Activated CD8-positive, alpha-beta memory T cell treated with anti-CD3 and anti-CD28 coated beads for 4 hours (primary cell): Measurements from ENCODE around the gene EEF1B2.
"Not testable (repeated sequence)": the region's sequence is repeated elsewhere in the genome, so short reads cannot be mapped to it uniquely, and the experiment has no call there.

Experiments
- DNase-seq, 2 donors: peaks; one replicate each; pipeline ENCODE4 v3.0.0-alpha.2; 2020; ENCODE audit warnings: low read depth in 2 of 2

The EEF1B2 gene

GRCh38 chr2:206159346-206160124 is at the start of gene EEF1B2, which contains the start of gene NDUFS1:
TSS of gene EEF1B2 (plus strand) at chr2:206159895. CDS start at chr2:206159980, 85 bp downstream.
TSS of gene NDUFS1 (minus strand) at chr2:206159444. CDS start at chr2:206153678, 5,766 bp downstream.
- DNase-seq, result peak; percentile 95

DNA sequence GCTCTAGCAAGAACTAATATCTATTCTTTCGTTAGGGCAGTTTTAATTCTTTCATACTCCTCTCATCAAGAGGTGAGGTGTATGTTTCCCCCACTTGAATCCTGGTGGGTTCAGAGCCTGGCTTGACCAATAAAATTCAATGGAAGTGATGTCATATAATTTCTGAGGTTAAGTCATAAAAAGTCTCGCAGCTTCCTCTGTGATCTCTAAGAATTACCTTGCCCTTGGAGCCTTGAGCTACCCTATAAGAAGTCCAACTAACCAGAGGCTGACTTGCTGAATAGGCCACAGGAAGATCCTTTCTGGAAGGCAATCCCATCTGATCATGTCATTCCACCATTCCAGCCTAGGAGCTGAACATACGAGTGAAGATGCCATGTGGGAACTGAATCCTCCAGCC is 47.6 kb upstream of the EEF1B2 start:
- DNase-seq, result no peak

DNA sequence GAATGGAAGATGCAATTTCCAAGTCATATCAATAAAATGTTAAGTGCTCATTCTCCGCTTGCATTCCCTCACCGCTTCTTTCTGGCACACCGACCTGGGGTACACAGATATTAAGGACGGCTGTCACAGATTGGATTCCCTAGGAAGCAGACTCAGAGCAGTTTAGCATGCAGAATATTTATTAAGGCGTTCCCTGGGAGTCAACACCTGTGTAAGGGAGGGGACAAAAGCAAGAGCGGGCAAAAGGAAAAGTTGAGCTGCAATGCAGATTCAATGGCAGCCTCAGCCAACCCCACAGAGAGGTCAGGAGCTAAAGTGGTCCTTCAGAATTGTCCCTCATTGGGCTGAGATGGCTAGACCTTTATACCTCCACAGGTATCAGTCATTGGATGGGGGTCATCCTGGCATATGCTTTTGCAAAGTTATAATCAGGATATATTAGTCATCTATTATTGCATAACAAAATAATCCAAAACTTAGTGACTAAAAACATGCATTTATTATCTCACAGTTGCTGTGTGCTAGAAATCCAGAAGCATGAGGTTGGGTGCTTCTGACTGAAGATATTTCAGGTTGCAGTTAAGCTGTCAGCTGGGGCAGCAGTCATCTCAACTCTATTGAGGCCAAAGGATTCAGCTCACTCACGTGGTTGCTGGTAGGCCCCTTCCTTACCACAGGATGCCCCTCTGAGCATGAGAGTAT is 46.7 kb upstream of the EEF1B2 start:
- DNase-seq, result no peak

DNA sequence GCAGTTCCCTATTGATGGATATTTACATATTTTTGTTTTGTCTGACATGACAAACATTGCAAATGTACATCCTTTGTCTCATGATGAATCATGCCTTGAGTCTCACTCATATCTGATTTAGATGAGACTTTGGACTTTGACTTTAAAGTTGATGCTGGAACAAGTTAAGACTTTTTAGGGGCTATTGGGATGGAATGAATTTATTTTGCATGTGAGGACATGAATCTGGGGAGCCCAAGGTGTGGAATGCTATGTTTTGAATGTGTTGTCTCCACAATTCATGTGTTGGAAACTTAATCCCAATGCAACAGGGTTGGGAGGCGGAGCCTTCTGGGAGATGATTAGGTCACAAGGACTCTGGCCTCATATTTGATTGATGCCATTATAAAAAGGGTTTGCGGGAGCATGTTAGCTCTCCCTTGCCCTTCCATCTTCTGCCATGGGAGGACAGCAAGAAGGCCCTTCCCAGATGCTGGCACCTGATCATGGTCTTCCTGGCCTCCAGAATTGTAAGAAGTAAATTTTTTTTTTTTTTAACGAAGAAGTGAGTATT is 44.6 kb upstream of the EEF1B2 start:
- DNase-seq, result no peak

DNA sequence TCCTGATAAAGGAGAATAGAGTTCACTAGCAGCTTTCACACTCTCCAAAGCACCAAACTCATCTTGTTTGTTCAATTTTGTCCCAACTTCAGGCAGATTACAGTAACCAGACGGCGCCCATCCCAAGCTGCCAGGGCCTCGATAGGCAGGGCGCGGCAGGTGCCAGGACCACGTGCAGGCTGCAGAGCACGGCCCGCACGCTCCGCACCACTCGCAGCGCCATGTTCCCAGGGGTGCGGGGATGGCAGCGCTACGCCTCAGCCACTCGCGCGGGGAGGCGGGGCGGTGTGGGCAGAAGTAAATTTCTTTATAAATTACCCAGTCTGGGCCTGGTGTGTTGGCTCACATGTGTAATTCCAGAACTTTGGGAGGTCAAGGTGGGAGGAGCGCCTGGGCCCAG is 43.4 kb upstream of the EEF1B2 start:
- DNase-seq, result no peak

- DNase-seq, result not testable (repeated sequence)
These were observed 37.1 kb upstream of the EEF1B2 start for GRCh38 chr2:206122569-206122968.

DNA sequence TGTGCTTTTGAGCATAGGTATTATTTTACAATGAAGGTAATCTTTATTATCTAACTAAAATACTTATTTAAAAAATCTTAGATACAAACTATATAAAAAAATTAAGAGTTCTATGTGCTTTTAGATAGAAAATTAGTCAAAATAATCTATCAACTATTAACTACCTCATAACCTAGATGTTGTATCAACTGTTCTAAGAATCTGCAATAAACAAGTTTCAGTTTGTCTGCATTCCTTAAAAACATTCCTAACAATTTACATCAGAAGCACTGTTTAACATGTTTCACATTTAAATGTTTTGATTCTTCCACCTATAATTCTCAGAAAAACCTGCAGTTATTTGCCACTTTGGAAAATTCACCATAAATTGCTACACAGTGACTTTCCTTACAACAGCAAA is 33.8 kb upstream of the EEF1B2 start:
- DNase-seq, result no peak

GRCh38 chr2:206127656-206128055 is 32.0 kb upstream of the EEF1B2 start:
- DNase-seq, result no peak

DNA sequence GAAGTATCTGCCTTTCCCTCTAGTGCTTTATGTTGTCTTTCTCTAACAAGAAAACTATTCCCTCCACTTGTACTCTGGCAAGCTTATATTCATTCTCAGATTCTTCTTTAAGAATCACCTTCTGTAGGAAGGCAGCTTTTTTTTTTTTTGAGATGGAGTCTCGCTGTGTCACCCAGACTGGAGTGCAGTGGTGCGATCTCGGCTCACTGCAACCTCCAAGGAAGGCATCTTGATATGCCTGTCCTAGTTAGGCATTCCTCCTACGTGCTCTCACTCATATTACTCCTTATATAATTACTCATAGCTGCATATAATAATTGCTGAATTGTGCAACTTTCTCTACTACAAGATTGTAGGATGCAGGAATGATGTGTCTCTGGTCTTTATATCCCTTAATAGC is 16.2 kb upstream of the EEF1B2 start:
- DNase-seq, result no peak

DNA sequence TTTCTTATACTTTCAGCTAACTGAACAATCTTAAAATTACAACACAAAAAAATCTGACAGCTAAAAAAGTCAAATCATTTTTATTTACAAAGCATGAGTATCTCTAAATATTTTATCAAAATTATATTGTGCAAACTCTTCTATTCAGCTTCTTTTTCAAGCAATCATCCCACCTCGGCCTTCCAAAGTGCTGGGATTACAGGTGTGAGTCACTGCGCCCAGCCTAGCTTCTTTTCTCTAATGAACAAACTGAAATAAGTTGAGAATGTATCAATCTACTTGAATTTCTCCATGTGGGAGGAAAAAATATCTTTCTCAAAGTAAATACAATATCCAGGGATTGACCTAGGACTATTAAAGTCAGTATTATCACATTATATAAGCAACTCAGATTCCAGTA is 15.3 kb upstream of the EEF1B2 start:
- DNase-seq, result no peak

- DNase-seq, result no peak
These were observed 14.0 kb upstream of the EEF1B2 start for GRCh38 chr2:206145665-206146064.

DNA sequence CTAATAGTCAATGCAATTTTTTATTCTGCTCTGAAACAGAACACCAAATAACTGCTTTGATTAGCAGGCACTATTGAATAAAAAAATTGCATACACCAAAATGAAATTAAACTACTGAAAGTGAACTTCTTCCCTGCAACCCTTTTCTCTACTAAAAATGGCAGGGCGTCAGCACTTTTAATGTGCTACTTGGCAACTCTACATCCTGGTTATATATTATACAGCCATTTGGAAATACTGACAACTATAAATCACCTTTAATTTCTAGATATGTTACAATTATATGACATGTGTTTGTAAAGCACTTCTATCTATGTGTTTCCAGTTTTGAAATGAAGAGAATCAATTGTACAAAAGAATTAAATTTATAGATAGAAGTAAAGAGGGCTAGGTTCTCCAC is 10.4 kb upstream of the EEF1B2 start:
- no peak for DNase-seq

- no peak for DNase-seq
These were observed 9.5 kb upstream of the EEF1B2 start for GRCh38 chr2:206150168-206150567.

DNA sequence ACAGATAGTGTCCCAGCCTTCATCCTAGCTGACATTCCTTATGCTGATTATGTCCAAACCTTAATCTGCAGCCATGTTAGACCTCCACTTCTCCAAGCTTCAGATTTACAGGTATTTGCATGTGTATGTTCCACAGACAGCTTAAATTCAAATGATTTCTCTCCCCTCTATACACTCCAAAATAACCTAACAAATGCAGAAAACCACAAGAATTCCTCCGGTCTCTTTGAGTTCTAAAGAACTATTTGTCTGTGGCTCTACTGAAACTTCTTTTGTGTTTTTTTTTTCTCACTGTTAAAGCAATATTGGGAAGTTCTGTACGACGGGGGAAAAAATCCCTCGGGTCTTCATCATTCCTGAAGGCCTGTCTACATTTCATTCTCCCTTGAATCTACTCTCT is 9.1 kb upstream of the EEF1B2 start:
- DNase-seq, result no peak

DNA sequence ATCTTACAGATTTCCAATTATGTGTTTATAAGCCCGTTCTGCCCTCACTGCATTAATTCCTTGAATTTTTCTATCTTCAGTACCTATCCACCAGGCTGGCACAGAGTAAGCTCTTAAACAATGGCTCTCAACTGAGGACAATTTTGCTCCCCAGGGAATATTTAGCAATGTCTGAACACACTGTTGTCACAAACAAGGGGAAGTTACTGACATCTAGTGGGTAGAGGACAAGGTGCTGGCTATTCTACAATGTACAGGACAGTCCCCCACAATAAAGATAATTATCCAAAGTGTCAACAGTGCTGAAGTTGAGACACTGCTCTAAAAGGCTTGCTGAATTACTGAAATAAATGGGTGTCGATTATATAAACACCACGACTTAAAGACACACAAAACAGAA is 5.5 kb upstream of the EEF1B2 start:
- no peak for DNase-seq

- DNase-seq, result not testable (repeated sequence)
These were observed 2.7 kb upstream of the EEF1B2 start for GRCh38 chr2:206157014-206157413.

GRCh38 chr2:206158563-206159345 is 941 bp upstream of the EEF1B2 start:
- no peak for DNase-seq

DNA sequence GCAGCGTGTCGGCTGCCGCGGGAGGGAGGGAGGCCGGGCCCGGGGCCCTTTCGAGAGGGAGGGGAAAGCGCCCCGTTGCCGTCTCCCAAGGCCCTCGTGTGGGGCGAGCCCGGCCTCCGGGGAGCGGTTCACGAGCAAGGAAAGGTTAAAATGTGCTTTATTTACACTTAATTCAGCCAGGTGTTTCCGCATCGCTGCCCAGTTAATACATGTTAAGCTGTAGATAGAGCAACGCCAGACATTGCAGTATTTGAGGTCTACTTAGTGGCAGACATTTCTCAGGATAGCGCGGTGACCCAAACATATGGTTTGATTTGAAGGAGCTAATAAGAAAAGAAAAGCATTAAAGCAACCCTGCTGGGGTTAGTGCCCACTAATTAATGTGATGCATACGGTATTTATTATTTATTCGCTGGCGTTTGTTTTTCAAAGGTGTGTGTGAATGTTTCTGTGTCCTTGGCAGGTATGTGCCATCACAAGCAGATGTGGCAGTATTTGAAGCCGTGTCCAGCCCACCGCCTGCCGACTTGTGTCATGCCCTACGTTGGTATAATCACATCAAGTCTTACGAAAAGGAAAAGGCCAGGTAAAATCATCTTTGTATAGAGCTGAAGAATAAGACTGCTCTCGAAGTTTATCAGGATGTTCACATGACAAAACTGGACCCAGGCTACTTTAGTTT is 571 bp downstream of the EEF1B2 start:
- DNase-seq, result no peak

DNA sequence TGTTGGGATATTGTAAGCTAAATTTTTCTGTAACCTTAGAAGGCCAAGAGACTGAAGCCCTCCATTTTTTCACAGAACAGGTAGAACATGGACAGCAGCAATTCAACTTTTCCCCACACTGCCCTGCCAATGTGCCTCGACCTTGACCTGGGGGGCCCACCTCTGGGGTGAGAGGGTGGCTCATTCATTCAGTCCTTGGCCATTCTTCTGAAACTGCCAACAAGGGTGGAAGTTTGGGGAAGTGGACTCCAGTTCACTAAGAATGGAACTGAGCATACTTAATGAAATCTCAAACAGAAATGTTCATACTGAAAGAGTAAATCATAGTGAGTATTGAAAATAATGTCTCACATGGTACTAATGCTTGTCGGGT is 1.1 kb downstream of the EEF1B2 start:
- DNase-seq, result no peak

DNA sequence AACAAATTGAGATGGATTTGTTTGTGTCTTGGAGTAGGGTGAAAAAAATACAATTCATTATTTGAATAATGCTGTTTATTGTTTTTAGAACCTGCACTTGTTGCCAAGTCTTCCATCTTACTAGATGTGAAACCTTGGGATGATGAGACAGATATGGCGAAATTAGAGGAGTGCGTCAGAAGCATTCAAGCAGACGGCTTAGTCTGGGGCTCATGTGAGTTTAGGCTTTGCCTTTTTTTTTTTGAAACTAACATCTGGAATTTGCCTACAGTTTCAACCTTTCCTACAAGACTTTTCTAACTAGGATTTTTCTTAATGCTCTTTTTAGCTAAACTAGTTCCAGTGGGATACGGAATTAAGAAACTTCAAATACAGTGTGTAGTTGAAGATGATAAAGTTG is 2.7 kb downstream of the EEF1B2 start:
- DNase-seq, result not testable (repeated sequence)

GRCh38 chr2:206163251-206163880 is 3.7 kb downstream of the EEF1B2 start:
- DNase-seq, result no peak
